ENCODE measurements around the gene TRIM15.
A peak's percentile ranks its signal among the peaks of the same experiment; 100 is the strongest.

The TRIM15 gene

GRCh38 chr6:30127238-30128093 lies 35.9 kb upstream of the TRIM15 start:
- H3K27ac ChIP-seq = no peak overlapping the region
- no peak overlapping the region for H3K4me3 ChIP-seq (ENCODE audit: low read depth, low read length)
- TF ChIP-seq, protein P1, sequence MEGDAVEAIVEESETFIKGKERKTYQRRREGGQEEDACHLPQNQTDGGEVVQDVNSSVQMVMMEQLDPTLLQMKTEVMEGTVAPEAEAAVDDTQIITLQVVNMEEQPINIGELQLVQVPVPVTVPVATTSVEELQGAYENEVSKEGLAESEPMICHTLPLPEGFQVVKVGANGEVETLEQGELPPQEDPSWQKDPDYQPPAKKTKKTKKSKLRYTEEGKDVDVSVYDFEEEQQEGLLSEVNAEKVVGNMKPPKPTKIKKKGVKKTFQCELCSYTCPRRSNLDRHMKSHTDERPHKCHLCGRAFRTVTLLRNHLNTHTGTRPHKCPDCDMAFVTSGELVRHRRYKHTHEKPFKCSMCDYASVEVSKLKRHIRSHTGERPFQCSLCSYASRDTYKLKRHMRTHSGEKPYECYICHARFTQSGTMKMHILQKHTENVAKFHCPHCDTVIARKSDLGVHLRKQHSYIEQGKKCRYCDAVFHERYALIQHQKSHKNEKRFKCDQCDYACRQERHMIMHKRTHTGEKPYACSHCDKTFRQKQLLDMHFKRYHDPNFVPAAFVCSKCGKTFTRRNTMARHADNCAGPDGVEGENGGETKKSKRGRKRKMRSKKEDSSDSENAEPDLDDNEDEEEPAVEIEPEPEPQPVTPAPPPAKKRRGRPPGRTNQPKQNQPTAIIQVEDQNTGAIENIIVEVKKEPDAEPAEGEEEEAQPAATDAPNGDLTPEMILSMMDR (IDR thresholded peaks at IDR 0.05; ENCODE audit: low read depth, low read length, missing control alignments) = no peak
- in situ Hi-C loops (cut with HindIII; ENCODE audit: low pct_ligation_motif_present, low sequenced_read_pairs) = no loop called here
- H3K27me3 ChIP-seq (replicated peaks) = peaks cover 59% of the 10 kb centered on the region
- no peak for DNase-seq
- no peaks in the 10 kb centered on the region for H3K36me3 ChIP-seq (replicated peaks)

GRCh38 chr6:30129265-30130178 lies 33.8 kb upstream of the TRIM15 start:
- Histone ChIP-seq H3K36me3 (replicated peaks) (no peaks in the 10 kb centered on the region), H3K27ac (no peak overlapping the region), H3K4me3 (ENCODE audit: low read depth, low read length) (no peak overlapping the region), H3K27me3 (replicated peaks) (peaks cover 62% of the 10 kb centered on the region)
- TF ChIP-seq, protein P1 (IDR thresholded peaks at IDR 0.05; ENCODE audit: low read depth, low read length, missing control alignments) = no peak
- in situ Hi-C loops (cut with HindIII; ENCODE audit: low pct_ligation_motif_present, low sequenced_read_pairs) = no loop called here
- DNase-seq = no peak

- TF ChIP-seq, protein P1 (IDR thresholded peaks at IDR 0.05; ENCODE audit: low read depth, low read length, missing control alignments) = no peak
- Histone ChIP-seq H3K27me3 (replicated peaks) (peaks cover 63% of the 10 kb centered on the region), H3K27ac (no peak overlapping the region), H3K4me3 (ENCODE audit: low read depth, low read length) (no peak overlapping the region), H3K36me3 (replicated peaks) (no peaks in the 10 kb centered on the region)
- DNase-seq = no peak
- in situ Hi-C loops (cut with HindIII; ENCODE audit: low pct_ligation_motif_present, low sequenced_read_pairs) = no loop called here
Measured at GRCh38 chr6:30130179-30130679, 33.1 kb upstream of the TRIM15 start.

DNA sequence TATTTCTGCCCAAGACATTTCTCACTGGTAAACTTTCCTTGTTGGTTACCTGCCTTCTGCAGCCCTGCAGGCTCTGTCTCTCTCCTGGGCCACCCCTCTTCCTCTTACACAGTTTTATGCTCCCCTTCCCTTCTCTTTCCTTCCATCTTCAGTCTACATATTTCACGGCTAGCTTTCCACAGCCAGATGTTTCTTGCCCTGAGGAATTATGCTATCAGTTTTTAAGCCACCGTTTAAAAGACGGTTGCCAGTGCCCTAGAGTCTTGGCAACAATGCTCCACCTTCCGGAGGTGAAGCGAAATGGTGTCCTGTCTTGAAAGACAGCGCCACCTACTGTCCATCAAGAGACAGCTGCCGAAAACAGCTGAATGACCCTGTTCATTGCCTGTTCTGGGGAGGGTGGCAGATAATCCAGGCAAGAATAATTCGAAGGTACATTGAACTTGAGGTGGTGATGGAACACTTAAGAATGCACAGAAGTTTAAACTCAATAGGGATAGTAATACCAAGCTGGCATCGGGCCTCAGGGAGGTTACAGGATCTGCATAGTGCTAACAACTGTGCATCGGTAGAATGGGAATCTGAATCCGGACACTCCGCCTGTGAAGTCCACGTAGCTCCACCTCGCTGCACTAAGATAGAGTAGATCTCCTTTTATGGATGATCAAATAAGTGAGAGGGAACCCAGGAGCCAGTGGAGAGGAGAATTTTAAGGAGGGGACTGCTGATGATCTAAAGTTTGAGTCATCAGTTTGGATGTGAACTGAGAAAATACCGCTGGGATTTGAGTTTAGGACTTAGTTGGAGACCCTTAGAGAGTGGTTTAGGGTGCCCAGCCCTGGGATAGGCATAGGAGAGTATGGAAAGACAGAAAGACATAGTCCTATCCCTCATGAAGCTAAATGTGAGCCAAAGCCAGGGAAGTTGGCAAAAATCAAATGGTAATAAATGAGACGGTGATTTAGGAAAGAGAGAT lies 32.2 kb upstream of the TRIM15 start:
- in situ Hi-C loops (cut with HindIII; ENCODE audit: low pct_ligation_motif_present, low sequenced_read_pairs) = no loop called here
- peaks cover 55% of the 10 kb centered on the region for H3K27me3 ChIP-seq (replicated peaks)
- TF ChIP-seq, protein P1 (IDR thresholded peaks at IDR 0.05; ENCODE audit: low read depth, low read length, missing control alignments) = peak; percentile 100
- peak; percentile 68 for DNase-seq
- no peak overlapping the region for H3K4me3 ChIP-seq (ENCODE audit: low read depth, low read length)
- H3K27ac ChIP-seq = no peak overlapping the region
- H3K36me3 ChIP-seq (replicated peaks) = no peaks in the 10 kb centered on the region

- peaks cover 46% of the 10 kb centered on the region for H3K27me3 ChIP-seq (replicated peaks)
- H3K27ac ChIP-seq = no peak overlapping the region
- H3K36me3 ChIP-seq (replicated peaks) = no peaks in the 10 kb centered on the region
- no peak for DNase-seq
- no peak overlapping the region for H3K4me3 ChIP-seq (ENCODE audit: low read depth, low read length)
- in situ Hi-C loops (cut with HindIII; ENCODE audit: low pct_ligation_motif_present, low sequenced_read_pairs) = no loop called here
- TF ChIP-seq, protein P1 (IDR thresholded peaks at IDR 0.05; ENCODE audit: low read depth, low read length, missing control alignments) = no peak
Measured at GRCh38 chr6:30131947-30132497, 31.3 kb upstream of the TRIM15 start.

All from brain microvascular endothelial cell (primary cell).